Upper lobe of left lung (tissue), 6 donors: Measurements from ENCODE around the gene HIVEP3. TPM values are rescaled to one million over a fixed set of nuclear protein-coding genes. Genes with fewer than 3 reads are reported as not detected.

Experiments used
- ATAC-seq, 2 donors: fragments of 200-7000 bp; cut with Tn5 transposase; one replicate each; pipeline ENCODE4 v1.9.1; 2022; ENCODE audit warnings: mild to moderate bottlenecking in 2 of 2, moderate library complexity in 2 of 2; ENCODE audit not compliant: low FRiP score in 2 of 2
- DNase-seq, 2 donors: peaks; one replicate each; pipeline ENCODE4 v3.0.0-alpha.2; 2019 to 2020
- H3K27ac ChIP-seq, 4 donors: fragments of 200-600 bp; sonication (generic); one replicate each; pipeline ENCODE4 v1.5.1; 2016 to 2019
- H3K27me3 ChIP-seq, 4 donors: fragments of 200-600 bp; sonication (generic); one replicate each; pipeline ENCODE4 v1.5.1; 2017 to 2019
- H3K36me3 ChIP-seq, 4 donors: fragments of 200-600 bp; sonication (generic); one replicate each; pipeline ENCODE4 v1.5.1; 2016 to 2019
- H3K4me1 ChIP-seq, 4 donors: fragments of 200-600 bp; sonication (generic); one replicate each; pipeline ENCODE4 v1.5.1; 2018 to 2019
- H3K4me3 ChIP-seq, 4 donors: fragments of 200-600 bp; sonication (generic); one replicate each; pipeline ENCODE4 v1.5.1; 2017 to 2019; ENCODE audit warnings: mild to moderate bottlenecking in 2 of 4, moderate library complexity in 1 of 4
- H3K9me3 ChIP-seq, 4 donors: fragments of 200-600 bp; sonication (generic); one replicate each; pipeline ENCODE4 v1.5.1; 2018 to 2019
- CTCF ChIP-seq, 6 experiments: fragments of 450-650 bp in 4 of 6; fragments of 200-600 bp in 2 of 6; sonication (generic) in 2 of 6; IDR thresholded peaks; one replicate each; pipeline ENCODE4 v1.5.1; 2016 to 2019; ENCODE audit warnings: antibody characterized with exemption in 6 of 6
- EP300 ChIP-seq, 4 donors: sonication (generic); formaldehyde crosslinking; IDR thresholded peaks; one replicate each; pipeline ENCODE4 v1.5.1; 2017; ENCODE audit warnings: antibody characterized with exemption in 4 of 4, control low read depth in 2 of 4
- POLR2A ChIP-seq, 4 donors: fragments of 450-650 bp; IDR thresholded peaks; one replicate each; pipeline ENCODE4 v1.5.1; 2016 to 2017; ENCODE audit warnings: antibody characterized with exemption in 4 of 4, mild to moderate bottlenecking in 2 of 4
- POLR2AphosphoS5 ChIP-seq, 2 donors: sonication (generic); formaldehyde crosslinking; IDR thresholded peaks; one replicate each; pipeline ENCODE4 v1.5.1; 2017; ENCODE audit warnings: antibody characterized with exemption in 2 of 2
- WGBS, 2 donors: methylation state at CpG; one replicate each; pipeline ENCODE4 v1.1.5; 2017 to 2018; 5-methylcytosine and 5-hydroxymethylcytosine counted together
- total RNA-seq, 6 donors: library from RNA; depleted of rRNA in 4 of 6; stranded (reverse); fragments of >200 nt in 4 of 6; gene quantifications; one replicate each; pipeline versions ENCODE4 v1.1.0 to v1.2.1, GENCODE V29; 2016 to 2021
- donor health status: DM: no; HTN: no; CAD: no; lungs with moderate emphysema.
- donor health status: DM: no; HTN: yes; CAD: no; lungs with severe emphysema.

HIVEP3 gene
- total RNA-seq, 6 donors from 2014 or later, result 9.7 to 23.0 (median 11.6) TPM

- H3K36me3 ChIP-seq, result no peaks in the 10 kb centered on the region
- no peak for DNase-seq
- WGBS, 2 donors, result 33 to 92% methylated on average over 3 to 5 of the region's 5 CpGs
- no peak for ATAC-seq
- H3K9me3 ChIP-seq, result no peaks in the 10 kb centered on the region
- no peaks in the 10 kb centered on the region for H3K27me3 ChIP-seq
- H3K4me1 ChIP-seq, result peaks cover 11 to 20% (median 18%) of the 10 kb centered on the region in 4 donors
- no peak overlapping the region for H3K27ac ChIP-seq
- H3K4me3 ChIP-seq, result no peak overlapping the region
- no peak for TF ChIP-seq POLR2AphosphoS5 (IDR thresholded peaks at IDR 0.05)
These were observed 291.0 kb downstream of the HIVEP3 start for GRCh38 chr1:41627491-41628280.

GRCh38 chr1:41626616-41627375 lies 291.9 kb downstream of the HIVEP3 start:
- ATAC-seq, result no peak
- 62 to 70% methylated on average over 8 of the region's 10 CpGs for WGBS, 2 donors
- Histone ChIP-seq H3K36me3 (no peaks in the 10 kb centered on the region), H3K27me3 (no peaks in the 10 kb centered on the region), H3K4me1 (peaks cover 14 to 22% (median 21%) of the 10 kb centered on the region in 4 donors), H3K27ac (no peak overlapping the region), H3K9me3 (no peaks in the 10 kb centered on the region), H3K4me3 (no peak overlapping the region)
- TF ChIP-seq CTCF (IDR thresholded peaks at IDR 0.05), result no peak
- no peak for TF ChIP-seq POLR2AphosphoS5 (IDR thresholded peaks at IDR 0.05)
- TF ChIP-seq POLR2A (IDR thresholded peaks at IDR 0.05), result no peak
- TF ChIP-seq EP300 (IDR thresholded peaks at IDR 0.05), result no peak
- peak in 1 of 2 donors; percentile 34 for DNase-seq

- ATAC-seq (no peak), DNase-seq (peak in 1 of 2 donors; percentile 52)
- no peak for TF ChIP-seq POLR2A (IDR thresholded peaks at IDR 0.05)
- TF ChIP-seq POLR2AphosphoS5 (IDR thresholded peaks at IDR 0.05), result no peak
- no peak for TF ChIP-seq CTCF (IDR thresholded peaks at IDR 0.05)
- Histone ChIP-seq H3K36me3 (no peaks in the 10 kb centered on the region), H3K4me1 (peaks cover 14 to 22% (median 21%) of the 10 kb centered on the region in 4 donors), H3K27ac (no peak overlapping the region), H3K27me3 (no peaks in the 10 kb centered on the region), H3K9me3 (no peaks in the 10 kb centered on the region), H3K4me3 (no peak overlapping the region)
- WGBS, 2 donors, result 84 to 91% methylated on average over 9 to 10 of the region's 10 CpGs
These were observed 292.6 kb downstream of the HIVEP3 start for GRCh38 chr1:41626146-41626545.

- WGBS, 2 donors, result 77 to 88% methylated on average over 10 of the region's 10 CpGs
- DNase-seq (peak in 1 of 2 donors; percentile 29), ATAC-seq (no peak)
- Histone ChIP-seq H3K27me3 (no peaks in the 10 kb centered on the region), H3K36me3 (no peaks in the 10 kb centered on the region), H3K27ac (no peak overlapping the region), H3K4me3 (no peak overlapping the region), H3K9me3 (no peaks in the 10 kb centered on the region), H3K4me1 (peaks cover 18 to 25% (median 25%) of the 10 kb centered on the region in 4 donors)
- TF ChIP-seq CTCF (IDR thresholded peaks at IDR 0.05) (no peak), EP300 (IDR thresholded peaks at IDR 0.05) (no peak), POLR2AphosphoS5 (IDR thresholded peaks at IDR 0.05) (no peak), POLR2A (IDR thresholded peaks at IDR 0.05) (no peak)
These were observed 295.0 kb downstream of the HIVEP3 start for GRCh38 chr1:41623736-41624135.
